Coronary artery (tissue), 2 donors: ENCODE data around the gene MB21D2.

ENCODE experiments used
- DNase-seq: peaks from one replicate; pipeline ENCODE4 v3.0.0-alpha.2; 2017; ENCODE audit warnings: low spot score
- H3K27ac ChIP-seq, 2 donors: fragments of 200-600 bp; sonication (generic); one replicate each; pipeline ENCODE4 v1.5.1; 2016 to 2019
- H3K4me3 ChIP-seq: fragments of 200-600 bp; sonication (generic); 2 replicates; pipeline ENCODE4 v1.5.1; 2016; ENCODE audit warnings: mild to moderate bottlenecking, moderate library complexity
- CTCF ChIP-seq: fragments of 200-600 bp; sonication (generic); IDR thresholded peaks from one replicate; pipeline ENCODE4 v1.5.1; 2019; ENCODE audit warnings: antibody characterized with exemption

The MB21D2 gene

GRCh38 chr3:192905980-192906678 is 11.5 kb downstream of the MB21D2 start:
- H3K4me3 ChIP-seq: no peak overlapping the region
- H3K27ac ChIP-seq: no peak overlapping the region
- no peak for TF ChIP-seq CTCF
- no peak for DNase-seq

GRCh38 chr3:192904632-192905289 is 12.9 kb downstream of the MB21D2 start:
- DNase-seq: no peak
- TF ChIP-seq CTCF: no peak
- no peak overlapping the region for H3K27ac ChIP-seq
- H3K4me3 ChIP-seq: no peak overlapping the region

- H3K27ac ChIP-seq: no peak overlapping the region
- no peak overlapping the region for H3K4me3 ChIP-seq
- no peak for DNase-seq
- TF ChIP-seq CTCF: no peak
These were observed 15.1 kb downstream of the MB21D2 start for GRCh38 chr3:192902549-192902948.

GRCh38 chr3:192901435-192901834 is 16.2 kb downstream of the MB21D2 start:
- DNase-seq: no peak
- Histone ChIP-seq H3K4me3 (no peak overlapping the region), H3K27ac (no peak overlapping the region)
- TF ChIP-seq CTCF: no peak

GRCh38 chr3:192899540-192899982 is 18.1 kb downstream of the MB21D2 start:
- Histone ChIP-seq H3K27ac (no peak overlapping the region), H3K4me3 (no peak overlapping the region)
- no peak for TF ChIP-seq CTCF
- no peak for DNase-seq

- no peak overlapping the region for H3K4me3 ChIP-seq
- no peak overlapping the region for H3K27ac ChIP-seq
- no peak for DNase-seq
- no peak for TF ChIP-seq CTCF
These were observed 20.7 kb downstream of the MB21D2 start for GRCh38 chr3:192897005-192897404.

GRCh38 chr3:192896208-192896607 is 21.4 kb downstream of the MB21D2 start:
- DNase-seq: no peak
- TF ChIP-seq CTCF: no peak
- H3K4me3 ChIP-seq: no peak overlapping the region
- H3K27ac ChIP-seq: no peak overlapping the region
